ENCODE measurements around the gene DNAJC16.
"Not testable (repeated sequence)": the region's sequence is repeated elsewhere in the genome, so short reads cannot be mapped to it uniquely, and the experiment has no call there.

DNAJC16 gene

GRCh38 chr1:15507278-15507677 lies 19.4 kb upstream of the DNAJC16 start:
- no peak for DNase-seq (ENCODE audit: low read depth in 2 of 2)

GRCh38 chr1:15508700-15509487 lies 17.8 kb upstream of the DNAJC16 start:
- DNase-seq (ENCODE audit: low read depth in 2 of 2) = no peak

- DNase-seq (ENCODE audit: low read depth in 2 of 2) = no peak
These were observed 17.1 kb upstream of the DNAJC16 start for GRCh38 chr1:15509586-15509985.

- no peak for DNase-seq (ENCODE audit: low read depth in 2 of 2)
These were observed 15.8 kb upstream of the DNAJC16 start for GRCh38 chr1:15510611-15511405.

GRCh38 chr1:15513192-15513591 lies 13.5 kb upstream of the DNAJC16 start:
- no peak for DNase-seq (ENCODE audit: low read depth in 2 of 2)

- DNase-seq (ENCODE audit: low read depth in 2 of 2) = no peak
These were observed 12.7 kb upstream of the DNAJC16 start for GRCh38 chr1:15513919-15514318.

- DNase-seq (ENCODE audit: low read depth in 2 of 2) = not testable (repeated sequence)
These were observed 12.1 kb upstream of the DNAJC16 start for GRCh38 chr1:15514557-15514956.

GRCh38 chr1:15515022-15515663 lies 11.5 kb upstream of the DNAJC16 start:
- no peak for DNase-seq (ENCODE audit: low read depth in 2 of 2)

GRCh38 chr1:15519625-15520024 lies 7.0 kb upstream of the DNAJC16 start:
- DNase-seq (ENCODE audit: low read depth in 2 of 2) = no peak

- not testable (repeated sequence) for DNase-seq (ENCODE audit: low read depth in 2 of 2)
These were observed 5.3 kb upstream of the DNAJC16 start for GRCh38 chr1:15521206-15521906.

GRCh38 chr1:15522551-15522950 lies 4.1 kb upstream of the DNAJC16 start:
- no peak for DNase-seq (ENCODE audit: low read depth in 2 of 2)

GRCh38 chr1:15523104-15524020 lies 3.3 kb upstream of the DNAJC16 start:
- no peak for DNase-seq (ENCODE audit: low read depth in 2 of 2)

- DNase-seq (ENCODE audit: low read depth in 2 of 2) = no peak
These were observed 2.7 kb upstream of the DNAJC16 start, which contains the start of gene CASP9 for GRCh38 chr1:15524021-15524282. Gene CASP9 (minus strand): TSS chr1:15524215. CDS start chr1:15524200, 15 bp downstream.

- peak; percentile 98 to 99 for DNase-seq (ENCODE audit: low read depth in 2 of 2)
These were observed 2.2 kb upstream of the DNAJC16 start for GRCh38 chr1:15524283-15525049.

- DNase-seq (ENCODE audit: low read depth in 2 of 2) = no peak
These were observed 1.3 kb upstream of the DNAJC16 start for GRCh38 chr1:15525050-15526020.

GRCh38 chr1:15526021-15526489 lies 593 bp upstream of the DNAJC16 start:
- no peak for DNase-seq (ENCODE audit: low read depth in 2 of 2)

- DNase-seq (ENCODE audit: low read depth in 2 of 2) = no peak
These were observed 4.4 kb downstream of the DNAJC16 start for GRCh38 chr1:15531003-15531402.

- no peak for DNase-seq (ENCODE audit: low read depth in 2 of 2)
These were observed 5.0 kb downstream of the DNAJC16 start for GRCh38 chr1:15531682-15532081.

GRCh38 chr1:15538771-15539170 lies 12.1 kb downstream of the DNAJC16 start:
- no peak for DNase-seq (ENCODE audit: low read depth in 2 of 2)

Data from stimulated activated CD8-positive, alpha-beta memory T cell treated with anti-CD3 and anti-CD28 coated beads, Interleukin-15, amount 100 ng/mL, for 4 hours (primary cell).